ENCODE results near the gene SRC. TPM values are rescaled to one million over a fixed set of nuclear protein-coding genes. Genes with fewer than 3 reads are reported as not detected.

Gene SRC
- total RNA-seq, 2 donors from 2014 or later = 61.2 to 149 TPM

- Histone ChIP-seq H3K27me3 (replicated peaks; ENCODE audit: insufficient read depth) (no peaks in the 10 kb centered on the region), H3K9me3 (no peaks in the 10 kb centered on the region), H3K4me1 (replicated peaks) (no peaks in the 10 kb centered on the region), H3K27ac (no peak overlapping the region), H3K4me3 (no peak overlapping the region), H3K36me3 (no peaks in the 10 kb centered on the region)
- 95% methylated on average over 8 of the region's 8 CpGs for WGBS
- intact Hi-C loops (cut with DNase I) = no loop called here
- DNase-seq (ENCODE audit: low spot score) = no peak
- TF ChIP-seq POLR2AphosphoS5 (IDR thresholded peaks at IDR 0.05) (no peak), CTCF (IDR thresholded peaks at IDR 0.05) (no peak), POLR2A (IDR thresholded peaks at IDR 0.05) (no peak)
Measured at GRCh38 chr20:37437676-37438075, 91.7 kb downstream of the SRC start.

- no peaks in the 10 kb centered on the region for H3K4me1 ChIP-seq (replicated peaks)
- H3K4me3 ChIP-seq = no peak overlapping the region
- H3K9me3 ChIP-seq = no peaks in the 10 kb centered on the region
- TF ChIP-seq POLR2A (IDR thresholded peaks at IDR 0.05) (no peak), POLR2AphosphoS5 (IDR thresholded peaks at IDR 0.05) (no peak), CTCF (IDR thresholded peaks at IDR 0.05) (no peak)
- no peak overlapping the region for H3K27ac ChIP-seq
- no peaks in the 10 kb centered on the region for H3K36me3 ChIP-seq
- DNase-seq (ENCODE audit: low spot score) = no peak
- intact Hi-C loops (cut with DNase I) = no loop called here
- WGBS = 89% methylated on average over 22 of the region's 25 CpGs
- no peaks in the 10 kb centered on the region for H3K27me3 ChIP-seq (replicated peaks; ENCODE audit: insufficient read depth)
Measured at GRCh38 chr20:37438464-37439222, 92.7 kb downstream of the SRC start.

GRCh38 chr20:37439223-37439933, 93.4 kb downstream of the SRC start:
- Histone ChIP-seq H3K27me3 (replicated peaks; ENCODE audit: insufficient read depth) (no peaks in the 10 kb centered on the region), H3K4me1 (replicated peaks) (no peaks in the 10 kb centered on the region), H3K4me3 (no peak overlapping the region), H3K9me3 (no peaks in the 10 kb centered on the region), H3K36me3 (no peaks in the 10 kb centered on the region), H3K27ac (no peak overlapping the region)
- 78% methylated on average over 23 of the region's 23 CpGs for WGBS
- no peak for TF ChIP-seq POLR2A (IDR thresholded peaks at IDR 0.05)
- TF ChIP-seq CTCF (IDR thresholded peaks at IDR 0.05) = no peak
- no peak for TF ChIP-seq POLR2AphosphoS5 (IDR thresholded peaks at IDR 0.05)
- intact Hi-C loops (cut with DNase I) = no loop called here
- no peak for DNase-seq (ENCODE audit: low spot score)

- H3K4me1 ChIP-seq (replicated peaks) = no peaks in the 10 kb centered on the region
- no peaks in the 10 kb centered on the region for H3K36me3 ChIP-seq
- H3K9me3 ChIP-seq = no peaks in the 10 kb centered on the region
- H3K27me3 ChIP-seq (replicated peaks; ENCODE audit: insufficient read depth) = no peaks in the 10 kb centered on the region
- TF ChIP-seq POLR2A (IDR thresholded peaks at IDR 0.05) = no peak
- no peak for TF ChIP-seq POLR2AphosphoS5 (IDR thresholded peaks at IDR 0.05)
- TF ChIP-seq CTCF (IDR thresholded peaks at IDR 0.05) = no peak
- no peak overlapping the region for H3K27ac ChIP-seq
- intact Hi-C loops (cut with DNase I) = no loop called here
- DNase-seq (ENCODE audit: low spot score) = no peak
- 95% methylated on average over 4 of the region's 4 CpGs for WGBS
- no peak overlapping the region for H3K4me3 ChIP-seq
Measured at GRCh38 chr20:37441023-37441422, 95.1 kb downstream of the SRC start.

Measured in prostate gland (tissue), 2 donors.